Measurements from ENCODE around the gene TMEM253. TPM values are rescaled to one million over a fixed set of nuclear protein-coding genes. Genes with fewer than 3 reads are reported as not detected.

The TMEM253 gene
- total and polyA plus RNA-seq, 9 donors = 0.24 to 1.3 (median 0.56) TPM

GRCh38 chr14:21149641-21150367 is 48.9 kb downstream of the TMEM253 start:
- H3K4me1 ChIP-seq (ENCODE audit: insufficient read depth) = no peaks in the 10 kb centered on the region
- WGBS, 3 donors = 65 to 78% (median 72%) methylated on average over 4 of the region's 4 CpGs
- intact Hi-C loops (cut with DNase I) = no loop called here
- no peak overlapping the region for H3K27ac ChIP-seq
- no peaks in the 10 kb centered on the region for H3K9me3 ChIP-seq
- H3K27me3 ChIP-seq = no peaks in the 10 kb centered on the region
- no peak overlapping the region for H3K4me3 ChIP-seq
- TF ChIP-seq POLR2A (IDR thresholded peaks at IDR 0.05) (no peak), CTCF (IDR thresholded peaks at IDR 0.05) (no peak), EP300 (IDR thresholded peaks at IDR 0.05) (no peak)
- DNase-seq = no peak
- H3K36me3 ChIP-seq = no peaks in the 10 kb centered on the region

Small RNAs within 50 kb of the gene (small RNA-seq; reads per million reads assigned to genes)
- not detected for gene RNU6-252P

Other genes with a start within 250 kb of the TMEM253 start
- not detected for gene RNASE3, start 209.7 kb upstream of the TMEM253 start, total RNA-seq
- gene RNASE3, start 209.7 kb upstream of the TMEM253 start, polyA plus RNA-seq = under 1 TPM in 1 of 2 donors, not detected in 1; 0.24 TPM
- gene RNASE2, start 145.6 kb upstream of the TMEM253 start, total RNA-seq = 1 to 10 TPM in 3 of 7 donors, under 1 TPM in 3, not detected in 1; 0.38 to 2.9 (median 0.76) TPM
- gene RNASE2, start 145.6 kb upstream of the TMEM253 start, polyA plus RNA-seq = 1 to 10 TPM; 2.9 to 3.0 TPM
- gene METTL17, start 111.1 kb upstream of the TMEM253 start, total RNA-seq = 10 to 100 TPM; 42.5 to 65.1 (median 45.7) TPM
- 10 to 100 TPM; 49.9 to 53.6 TPM for gene METTL17, start 111.1 kb upstream of the TMEM253 start, polyA plus RNA-seq
- under 1 TPM in 1 of 7 donors, not detected in 6; 0.28 TPM for gene SLC39A2, start 101.8 kb upstream of the TMEM253 start, total RNA-seq
- under 1 TPM in 1 of 2 donors, not detected in 1; 0.30 TPM for gene SLC39A2, start 101.8 kb upstream of the TMEM253 start, polyA plus RNA-seq
- 100 to 1,000 TPM; 355 to 703 (median 417) TPM for gene NDRG2, start 76.0 kb upstream of the TMEM253 start, total RNA-seq
- gene NDRG2, start 76.0 kb upstream of the TMEM253 start, polyA plus RNA-seq = 100 to 1,000 TPM; 579 to 585 TPM
- 1 to 10 TPM in 5 of 7 donors, under 1 TPM in 1, not detected in 1; 0.72 to 2.5 (median 1.4) TPM for gene TPPP2, start 70.8 kb upstream of the TMEM253 start, total RNA-seq
- 1 to 10 TPM in 1 of 2 donors, under 1 TPM in 1; 0.62 to 1.1 TPM for gene TPPP2, start 70.8 kb upstream of the TMEM253 start, polyA plus RNA-seq
- not detected for gene RNASE13, start 66.3 kb upstream of the TMEM253 start, total RNA-seq
- gene RNASE13, start 66.3 kb upstream of the TMEM253 start, polyA plus RNA-seq = not detected
- gene RNASE7, start 58.7 kb upstream of the TMEM253 start, total RNA-seq = not detected
- gene RNASE7, start 58.7 kb upstream of the TMEM253 start, polyA plus RNA-seq = not detected
- not detected for gene RNASE8, start 43.2 kb upstream of the TMEM253 start, total RNA-seq
- gene RNASE8, start 43.2 kb upstream of the TMEM253 start, polyA plus RNA-seq = not detected
- 10 to 100 TPM; 31.0 to 98.3 (median 66.1) TPM for gene ARHGEF40, start 30.8 kb upstream of the TMEM253 start, total RNA-seq
- 10 to 100 TPM; 29.8 to 34.3 TPM for gene ARHGEF40, start 30.8 kb upstream of the TMEM253 start, polyA plus RNA-seq
- 10 to 100 TPM; 27.7 to 60.9 (median 33.4) TPM for gene ZNF219, start 2.4 kb upstream of the TMEM253 start, total RNA-seq
- 10 to 100 TPM in 1 of 2 donors, 1 to 10 TPM in 1; 4.8 to 31.0 TPM for gene ZNF219, start 2.4 kb upstream of the TMEM253 start, polyA plus RNA-seq
- not detected for gene OR5AU1, start 55.0 kb downstream of the TMEM253 start, total RNA-seq
- gene OR5AU1, start 55.0 kb downstream of the TMEM253 start, polyA plus RNA-seq = not detected
- 100 to 1,000 TPM; 427 to 633 (median 479) TPM for gene HNRNPC, start 168.4 kb downstream of the TMEM253 start, total RNA-seq
- gene HNRNPC, start 168.4 kb downstream of the TMEM253 start, polyA plus RNA-seq = 100 to 1,000 TPM; 626 to 913 TPM
- under 1 TPM in 2 of 7 donors, not detected in 5; 0.34 to 0.42 TPM for gene RPGRIP1, start 179.0 kb downstream of the TMEM253 start, total RNA-seq
- gene RPGRIP1, start 179.0 kb downstream of the TMEM253 start, polyA plus RNA-seq = under 1 TPM; 0.15 to 0.28 TPM